Activated B cell treated with CpG ODN at 0.5 μM for 24 hours (primary cell): ENCODE measurements around the gene IL1RAPL1. TPM values are rescaled to one million over a fixed set of nuclear protein-coding genes. Genes with fewer than 3 reads are reported as not detected.

Experiments
- ATAC-seq: fragments of 200-7000 bp; cut with Tn5 transposase; one replicate; pipeline ENCODE4 v1.10.0; 2021; ENCODE audit warnings: low read depth, mild to moderate bottlenecking, moderate library complexity
- CTCF ChIA-PET: fragments of 350-600 bp; sonication (Branson Sonifier 250); formaldehyde crosslinking; loops from one replicate; lab custom pipeline; 2021; ENCODE audit warnings: antibody characterized with exemption; lab: Charles Lee
- POLR2A ChIA-PET: fragments of 350-600 bp; sonication (Branson Sonifier 250); formaldehyde crosslinking; loops from one replicate; lab custom pipeline; 2021; ENCODE audit warnings: antibody characterized with exemption; lab: Charles Lee
- DNase-seq: peaks from one replicate; pipeline ENCODE4 v3.0.0; 2022
- H3K27ac Mint-ChIP-seq: one replicate; pipeline ENCODE4 v1.8.0; 2020; ENCODE audit warnings: mixed read lengths
- H3K27me3 Mint-ChIP-seq: one replicate; pipeline ENCODE4 v1.8.0; 2021; ENCODE audit warnings: mixed read lengths
- H3K36me3 Mint-ChIP-seq: one replicate; pipeline ENCODE4 v1.8.0; 2021; ENCODE audit warnings: low read depth, mixed read lengths
- H3K4me1 Mint-ChIP-seq: one replicate; pipeline ENCODE4 v1.8.0; 2021; ENCODE audit warnings: mixed read lengths
- H3K4me3 Mint-ChIP-seq: one replicate; pipeline ENCODE4 v1.8.0; 2020; ENCODE audit warnings: mild to moderate bottlenecking, mixed read lengths
- H3K9me3 Mint-ChIP-seq: one replicate; pipeline ENCODE4 v1.8.0; 2020; ENCODE audit warnings: mixed read lengths
- CTCF ChIP-seq: fragments of 200-600 bp; IDR thresholded peaks from one replicate; pipeline ENCODE4 v1.8.0; 2022; ENCODE audit warnings: antibody characterized with exemption, mild to moderate bottlenecking
- intact Hi-C: fragments of 100-400 bp; cut with micrococcal nuclease; formaldehyde crosslinking; loops from one replicate; pipeline ENCODE4 v1.15.1; 2024
- total RNA-seq: library from RNA; stranded (reverse); gene quantifications from 2 replicates; pipeline ENCODE4 v1.2.3, GENCODE V29; 2022

The IL1RAPL1 gene
- total RNA-seq, 1 donor from 2014 or later = not detected

GRCh38 chrX:29842552-29842951 is 1255.3 kb downstream of the IL1RAPL1 start:
- no peaks in the 10 kb centered on the region for H3K36me3 Mint-ChIP-seq
- no peak overlapping the region for H3K4me3 Mint-ChIP-seq
- intact Hi-C loops = no loop called here

GRCh38 chrX:29851857-29852605 is 1264.8 kb downstream of the IL1RAPL1 start:
- DNase-seq = no peak
- H3K9me3 Mint-ChIP-seq = no peaks in the 10 kb centered on the region
- no peaks in the 10 kb centered on the region for H3K27me3 Mint-ChIP-seq
- intact Hi-C loops = no loop called here
- no peak for TF ChIP-seq CTCF
- no peak overlapping the region for H3K27ac Mint-ChIP-seq
- ChIA-PET CTCF (no interaction called here), POLR2A (no interaction called here)
- no peaks in the 10 kb centered on the region for H3K4me1 Mint-ChIP-seq
- no peak for ATAC-seq
- no peaks in the 10 kb centered on the region for H3K36me3 Mint-ChIP-seq
- no peak overlapping the region for H3K4me3 Mint-ChIP-seq

More at GRCh38 chrX:29842552-29842951, 1255.3 kb downstream of the IL1RAPL1 start:
- DNase-seq = no peak
- POLR2A ChIA-PET = no interaction called here
- Mint-ChIP-seq H3K27ac (no peak overlapping the region), H3K27me3 (no peaks in the 10 kb centered on the region), H3K9me3 (no peaks in the 10 kb centered on the region), H3K4me1 (peaks cover 4% of the 10 kb centered on the region)
- TF ChIP-seq CTCF = no peak
- CTCF ChIA-PET = no interaction called here
- ATAC-seq = no peak

GRCh38 chrX:29852767-29853166 is 1265.5 kb downstream of the IL1RAPL1 start:
- ChIA-PET POLR2A (no interaction called here), CTCF (no interaction called here)
- intact Hi-C loops = no loop called here
- no peak for ATAC-seq
- H3K9me3 Mint-ChIP-seq = no peaks in the 10 kb centered on the region
- TF ChIP-seq CTCF = no peak
- no peak for DNase-seq
- H3K4me3 Mint-ChIP-seq = no peak overlapping the region
- H3K27ac Mint-ChIP-seq = no peak overlapping the region
- no peaks in the 10 kb centered on the region for H3K4me1 Mint-ChIP-seq
- no peaks in the 10 kb centered on the region for H3K27me3 Mint-ChIP-seq
- no peaks in the 10 kb centered on the region for H3K36me3 Mint-ChIP-seq

- H3K27ac Mint-ChIP-seq = no peak overlapping the region
- POLR2A ChIA-PET = no interaction called here
- CTCF ChIA-PET = no interaction called here
- no peaks in the 10 kb centered on the region for H3K36me3 Mint-ChIP-seq
- no peaks in the 10 kb centered on the region for H3K9me3 Mint-ChIP-seq
- intact Hi-C loops = no loop called here
- no peak for ATAC-seq
- no peak overlapping the region for H3K4me3 Mint-ChIP-seq
- no peak for DNase-seq
- H3K27me3 Mint-ChIP-seq = no peaks in the 10 kb centered on the region
- no peak for TF ChIP-seq CTCF
- H3K4me1 Mint-ChIP-seq = no peaks in the 10 kb centered on the region
Measured at GRCh38 chrX:29858714-29859113, 1271.5 kb downstream of the IL1RAPL1 start.

- ATAC-seq = no peak
- no peaks in the 10 kb centered on the region for H3K36me3 Mint-ChIP-seq
- H3K9me3 Mint-ChIP-seq = no peaks in the 10 kb centered on the region
Measured at GRCh38 chrX:29862126-29862677, 1275.0 kb downstream of the IL1RAPL1 start.

More at GRCh38 chrX:29862126-29862677, 1275.0 kb downstream of the IL1RAPL1 start:
- no peaks in the 10 kb centered on the region for H3K27me3 Mint-ChIP-seq
- intact Hi-C loops = no loop called here
- ChIA-PET POLR2A (no interaction called here), CTCF (no interaction called here)
- H3K4me1 Mint-ChIP-seq = no peaks in the 10 kb centered on the region
- no peak overlapping the region for H3K4me3 Mint-ChIP-seq
- DNase-seq = no peak
- H3K27ac Mint-ChIP-seq = no peak overlapping the region
- TF ChIP-seq CTCF = no peak
